ENCODE data around the gene PPFIA4. TPM values are rescaled to one million over a fixed set of nuclear protein-coding genes. Genes with fewer than 3 reads are reported as not detected.

The PPFIA4 gene
- total RNA-seq, 1 experiment from 2014 or later, result 3.0 TPM

DNA sequence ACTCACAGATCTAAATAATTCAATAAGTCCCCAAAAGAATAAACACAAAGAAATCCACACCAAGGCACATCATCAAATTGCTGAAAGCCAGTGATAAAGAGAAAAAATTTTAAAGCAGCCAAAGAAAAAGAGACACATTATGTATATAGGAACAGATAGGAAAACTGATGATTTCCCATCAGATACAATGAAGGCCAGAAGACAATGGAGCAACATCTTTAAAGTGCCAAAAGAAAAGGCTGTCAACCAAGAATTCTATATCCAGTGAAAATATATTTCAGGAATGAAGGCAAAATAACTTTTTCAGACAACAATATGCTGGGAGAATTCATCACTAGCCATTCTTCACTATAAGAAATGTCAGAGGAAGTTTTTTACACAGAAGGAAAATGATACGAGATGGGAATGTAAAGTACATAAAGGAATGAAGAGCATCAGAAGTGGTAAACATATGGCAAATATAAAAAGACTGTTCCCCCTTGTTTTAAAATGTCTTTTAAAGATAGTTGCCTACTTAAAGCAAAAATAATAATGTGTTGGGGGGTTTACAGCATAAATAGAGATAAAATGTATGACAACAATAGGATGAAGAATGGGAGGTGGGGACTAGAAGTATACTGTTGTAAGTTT lies 68.9 kb downstream of the PPFIA4 start:
- peaks cover 14% of the 10 kb centered on the region for H3K9me3 ChIP-seq (ENCODE audit: low read depth, low read length, poor library complexity, severe bottlenecking)
- H3K4me3 ChIP-seq (ENCODE audit: low read depth, low read length, poor library complexity, severe bottlenecking), result no peak overlapping the region
- POLR2A ChIA-PET (ENCODE audit: low non-redundant PET), result no interaction called here
- H3K27me3 ChIP-seq (replicated peaks; ENCODE audit: insufficient read depth, low read depth, low read length, poor library complexity), result no peaks in the 10 kb centered on the region
- DNase-seq (ENCODE audit: low spot score), result no peak
- CTCF ChIA-PET, result no interaction called here
- intact Hi-C loops (cut with micrococcal nuclease; ENCODE audit: unreplicated experiment), result no loop called here
- BruUV-seq (replicated peaks), result no TSS peak
- H3K36me3 ChIP-seq (ENCODE audit: insufficient read depth, low read length, poor library complexity, severe bottlenecking), result no peaks in the 10 kb centered on the region
- H3K27ac ChIP-seq (ENCODE audit: low read depth, low read length, poor library complexity, severe bottlenecking), result no peak overlapping the region
- H3K4me1 ChIP-seq (ENCODE audit: insufficient read depth, low read length, poor library complexity, severe bottlenecking), result no peaks in the 10 kb centered on the region
- TF ChIP-seq, protein P1, sequence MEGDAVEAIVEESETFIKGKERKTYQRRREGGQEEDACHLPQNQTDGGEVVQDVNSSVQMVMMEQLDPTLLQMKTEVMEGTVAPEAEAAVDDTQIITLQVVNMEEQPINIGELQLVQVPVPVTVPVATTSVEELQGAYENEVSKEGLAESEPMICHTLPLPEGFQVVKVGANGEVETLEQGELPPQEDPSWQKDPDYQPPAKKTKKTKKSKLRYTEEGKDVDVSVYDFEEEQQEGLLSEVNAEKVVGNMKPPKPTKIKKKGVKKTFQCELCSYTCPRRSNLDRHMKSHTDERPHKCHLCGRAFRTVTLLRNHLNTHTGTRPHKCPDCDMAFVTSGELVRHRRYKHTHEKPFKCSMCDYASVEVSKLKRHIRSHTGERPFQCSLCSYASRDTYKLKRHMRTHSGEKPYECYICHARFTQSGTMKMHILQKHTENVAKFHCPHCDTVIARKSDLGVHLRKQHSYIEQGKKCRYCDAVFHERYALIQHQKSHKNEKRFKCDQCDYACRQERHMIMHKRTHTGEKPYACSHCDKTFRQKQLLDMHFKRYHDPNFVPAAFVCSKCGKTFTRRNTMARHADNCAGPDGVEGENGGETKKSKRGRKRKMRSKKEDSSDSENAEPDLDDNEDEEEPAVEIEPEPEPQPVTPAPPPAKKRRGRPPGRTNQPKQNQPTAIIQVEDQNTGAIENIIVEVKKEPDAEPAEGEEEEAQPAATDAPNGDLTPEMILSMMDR (conservative IDR thresholded peaks at IDR 0.05; ENCODE audit: low read depth, low read length), result no peak
- TF ChIP-seq EZH2 (IDR thresholded peaks at IDR 0.05; ENCODE audit: borderline replicate concordance, low read depth, low read length, poor library complexity, severe bottlenecking), result no peak

DNA sequence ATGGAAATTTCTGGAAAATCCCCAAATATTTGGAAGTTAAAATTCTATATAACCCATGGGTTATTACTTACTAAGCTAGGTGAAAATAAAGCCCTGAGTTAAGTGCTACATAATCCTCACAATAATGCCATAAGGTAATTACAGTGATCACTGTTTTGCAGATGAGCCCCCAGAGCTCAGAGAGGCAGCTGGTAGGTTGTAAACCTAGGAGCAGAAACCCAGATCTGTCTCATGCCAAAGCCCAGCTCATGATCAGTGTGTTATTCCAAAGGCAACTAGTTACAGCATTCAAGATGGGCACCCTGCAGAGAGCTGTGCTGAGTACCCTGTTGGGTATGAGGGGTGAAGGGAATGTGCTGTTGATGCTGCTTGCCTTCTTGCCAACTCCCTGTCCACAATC lies 70.3 kb downstream of the PPFIA4 start:
- Histone ChIP-seq H3K36me3 (ENCODE audit: insufficient read depth, low read length, poor library complexity, severe bottlenecking) (no peaks in the 10 kb centered on the region), H3K27ac (ENCODE audit: low read depth, low read length, poor library complexity, severe bottlenecking) (no peak overlapping the region), H3K9me3 (ENCODE audit: low read depth, low read length, poor library complexity, severe bottlenecking) (peaks cover 14% of the 10 kb centered on the region), H3K4me1 (ENCODE audit: insufficient read depth, low read length, poor library complexity, severe bottlenecking) (no peaks in the 10 kb centered on the region), H3K27me3 (replicated peaks; ENCODE audit: insufficient read depth, low read depth, low read length, poor library complexity) (no peaks in the 10 kb centered on the region), H3K4me3 (ENCODE audit: low read depth, low read length, poor library complexity, severe bottlenecking) (no peak overlapping the region)
- BruUV-seq (replicated peaks), result no TSS peak
- CTCF ChIA-PET, result no interaction called here
- no peak for TF ChIP-seq EZH2 (IDR thresholded peaks at IDR 0.05; ENCODE audit: borderline replicate concordance, low read depth, low read length, poor library complexity, severe bottlenecking)
- intact Hi-C loops (cut with micrococcal nuclease; ENCODE audit: unreplicated experiment), result no loop called here
- DNase-seq (ENCODE audit: low spot score), result no peak
- POLR2A ChIA-PET (ENCODE audit: low non-redundant PET), result no interaction called here

DNA sequence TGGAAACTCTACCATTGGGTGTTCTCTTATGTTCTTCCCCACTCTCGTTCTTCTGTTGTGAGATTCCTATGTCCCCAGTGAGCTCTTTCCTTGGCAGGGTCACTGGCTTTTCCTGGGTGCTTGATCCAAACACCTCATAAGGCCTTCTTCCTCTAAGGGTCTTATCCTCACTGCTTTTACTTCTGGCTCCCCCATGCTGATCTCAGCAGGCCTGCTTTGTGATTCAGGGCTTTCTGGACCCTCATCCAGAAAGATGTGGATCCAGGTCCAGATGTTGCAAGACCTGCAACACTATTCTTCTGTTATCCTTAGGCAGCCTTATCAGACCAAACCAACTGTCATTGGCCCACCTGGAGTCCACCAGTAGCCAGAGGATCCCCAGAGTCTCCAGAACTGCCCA lies 70.7 kb downstream of the PPFIA4 start:
- Histone ChIP-seq H3K9me3 (ENCODE audit: low read depth, low read length, poor library complexity, severe bottlenecking) (peaks cover 14% of the 10 kb centered on the region), H3K36me3 (ENCODE audit: insufficient read depth, low read length, poor library complexity, severe bottlenecking) (no peaks in the 10 kb centered on the region), H3K27me3 (replicated peaks; ENCODE audit: insufficient read depth, low read depth, low read length, poor library complexity) (no peaks in the 10 kb centered on the region), H3K27ac (ENCODE audit: low read depth, low read length, poor library complexity, severe bottlenecking) (no peak overlapping the region), H3K4me1 (ENCODE audit: insufficient read depth, low read length, poor library complexity, severe bottlenecking) (no peaks in the 10 kb centered on the region), H3K4me3 (ENCODE audit: low read depth, low read length, poor library complexity, severe bottlenecking) (no peak overlapping the region)
- intact Hi-C loops (cut with micrococcal nuclease; ENCODE audit: unreplicated experiment), result no loop called here
- no peak for DNase-seq (ENCODE audit: low spot score)
- ChIA-PET POLR2A (ENCODE audit: low non-redundant PET) (no interaction called here), CTCF (no interaction called here)
- BruUV-seq (replicated peaks), result no TSS peak
- no peak for TF ChIP-seq EZH2 (IDR thresholded peaks at IDR 0.05; ENCODE audit: borderline replicate concordance, low read depth, low read length, poor library complexity, severe bottlenecking)

DNA sequence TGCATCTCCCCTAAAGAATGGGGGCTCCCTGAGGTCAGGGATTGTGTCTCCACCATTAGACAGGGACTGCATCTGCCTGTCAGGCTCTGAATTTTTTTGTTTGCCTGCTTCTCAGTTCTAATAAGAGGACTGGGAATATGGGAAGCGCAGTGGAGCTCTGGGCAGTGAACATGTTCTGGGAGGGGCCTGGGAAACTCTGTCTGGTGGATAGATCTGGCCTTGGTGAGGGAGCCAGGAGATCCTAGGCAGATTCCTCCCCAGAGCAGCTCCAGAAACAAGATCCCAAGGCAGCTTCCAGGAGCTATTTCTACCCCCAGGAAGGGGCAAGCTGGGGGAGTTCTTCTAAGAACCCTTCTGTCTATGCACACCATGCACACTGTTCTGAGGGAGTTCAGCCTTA lies 72.2 kb downstream of the PPFIA4 start:
- Histone ChIP-seq H3K9me3 (ENCODE audit: low read depth, low read length, poor library complexity, severe bottlenecking) (peaks cover 14% of the 10 kb centered on the region), H3K27ac (ENCODE audit: low read depth, low read length, poor library complexity, severe bottlenecking) (no peak overlapping the region), H3K4me1 (ENCODE audit: insufficient read depth, low read length, poor library complexity, severe bottlenecking) (no peaks in the 10 kb centered on the region), H3K36me3 (ENCODE audit: insufficient read depth, low read length, poor library complexity, severe bottlenecking) (no peaks in the 10 kb centered on the region), H3K4me3 (ENCODE audit: low read depth, low read length, poor library complexity, severe bottlenecking) (no peak overlapping the region), H3K27me3 (replicated peaks; ENCODE audit: insufficient read depth, low read depth, low read length, poor library complexity) (no peaks in the 10 kb centered on the region)
- TF ChIP-seq, protein P1 (conservative IDR thresholded peaks at IDR 0.05; ENCODE audit: low read depth, low read length), result no peak
- no peak for TF ChIP-seq EZH2 (IDR thresholded peaks at IDR 0.05; ENCODE audit: borderline replicate concordance, low read depth, low read length, poor library complexity, severe bottlenecking)
- intact Hi-C loops (cut with micrococcal nuclease; ENCODE audit: unreplicated experiment), result no loop called here
- ChIA-PET POLR2A (ENCODE audit: low non-redundant PET) (no interaction called here), CTCF (no interaction called here)
- no TSS peak for BruUV-seq (replicated peaks)
- DNase-seq (ENCODE audit: low spot score), result no peak

Data from A673 (cell line).